GM04503 (cell line): ENCODE measurements around the gene CENPM.

ENCODE experiments used
- DNase-seq: peaks from one replicate; pipeline ENCODE4 v3.0.0-alpha.2; 2012; ENCODE audit warnings: low read depth

The CENPM gene

DNA sequence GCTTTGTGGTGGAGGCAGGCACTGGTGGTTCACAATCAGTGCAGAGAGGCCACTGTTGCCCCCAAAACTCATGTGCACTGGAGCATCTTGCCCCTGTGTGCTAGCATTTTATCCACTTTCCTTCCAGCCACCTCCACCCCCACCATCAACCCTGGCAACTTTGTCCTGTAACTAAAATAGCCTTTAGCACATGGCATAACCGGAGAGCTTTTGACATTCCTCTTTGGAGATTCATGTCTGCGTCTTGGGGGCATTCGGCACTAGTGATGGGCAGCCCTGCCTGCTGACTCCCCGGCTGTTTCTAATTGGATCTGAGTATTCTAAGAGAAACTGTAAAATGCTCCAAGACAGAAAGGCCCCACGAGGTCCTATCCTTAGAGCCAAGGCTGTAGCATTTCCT is 47.8 kb downstream of the CENPM start:
- DNase-seq: no peak

DNA sequence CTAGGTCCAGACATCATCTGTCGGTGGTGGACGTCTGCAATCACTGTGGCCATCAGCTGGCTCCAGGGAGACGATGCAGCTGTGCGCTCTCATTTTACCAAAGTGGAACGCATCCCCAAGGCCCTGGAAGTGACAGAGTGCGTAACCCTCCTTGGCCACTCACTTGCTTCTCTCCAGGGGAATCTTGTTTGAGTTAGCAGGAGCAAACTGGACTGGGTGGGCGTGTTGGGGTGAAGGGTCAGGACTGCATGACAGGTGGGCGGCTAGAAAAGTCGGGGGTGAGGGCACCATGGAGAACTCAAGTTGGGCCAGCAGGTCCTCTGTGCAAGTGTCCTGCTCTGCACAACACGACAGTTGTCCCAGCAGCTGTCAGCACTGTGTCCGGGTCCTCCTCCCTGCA is 48.3 kb downstream of the CENPM start:
- no peak for DNase-seq

DNA sequence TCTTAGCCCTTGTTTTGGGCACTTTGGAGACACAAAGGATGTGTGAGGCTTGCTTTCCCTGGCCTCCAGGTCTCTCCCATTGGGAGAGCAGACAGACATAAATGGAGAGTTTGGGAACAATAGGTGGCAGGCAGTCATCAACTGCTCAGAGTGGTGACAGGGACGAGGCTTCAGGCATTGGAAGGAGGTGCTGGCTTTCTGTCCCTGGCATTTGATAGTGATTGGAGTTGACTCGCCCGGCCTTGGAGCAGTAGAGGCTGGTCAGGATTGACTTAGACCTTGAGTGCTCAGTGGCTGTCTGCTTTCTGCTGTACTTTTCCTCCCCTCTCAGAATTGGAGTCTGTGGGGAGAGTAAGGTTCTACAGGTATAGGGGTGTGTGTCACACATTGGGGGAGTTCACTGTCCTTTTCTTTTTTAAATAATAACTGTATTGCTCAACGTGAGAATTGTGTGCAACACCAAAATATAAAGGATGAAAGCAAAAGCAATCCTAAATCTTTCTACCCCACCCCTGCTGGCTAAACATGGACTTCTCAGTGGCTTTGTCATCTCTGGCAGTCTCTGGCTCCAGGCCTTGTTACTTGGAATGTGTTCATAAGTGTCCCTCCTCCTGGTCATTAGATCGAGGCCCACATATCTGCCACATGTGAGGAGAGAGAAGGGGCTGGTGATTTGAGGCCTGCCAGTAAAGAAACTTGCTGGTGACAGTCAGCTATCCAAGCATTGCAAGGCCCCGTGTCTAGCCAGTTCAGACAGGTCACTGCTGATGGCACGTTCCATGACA is 53.2 kb downstream of the CENPM start:
- no peak for DNase-seq

DNA sequence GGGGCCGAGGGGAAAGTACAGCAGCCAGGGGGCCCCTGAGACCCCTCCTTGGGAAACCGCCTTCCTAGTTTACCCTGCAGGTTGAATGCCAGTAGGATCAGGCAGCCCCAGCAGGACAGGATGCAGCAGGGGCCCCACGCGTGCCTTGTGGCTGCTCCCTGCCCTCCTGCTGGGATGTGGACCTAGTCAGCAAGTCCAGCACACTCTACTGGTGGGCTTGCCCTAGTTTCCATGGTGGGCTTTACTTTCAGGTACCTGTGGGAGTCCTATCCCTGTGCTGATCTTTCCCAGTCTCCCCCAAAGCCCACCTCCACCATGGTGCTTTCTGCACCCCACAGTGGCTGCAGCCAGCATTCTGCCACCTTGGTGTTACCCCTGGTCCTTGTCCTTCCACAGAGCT is 54.2 kb downstream of the CENPM start:
- DNase-seq: no peak

DNA sequence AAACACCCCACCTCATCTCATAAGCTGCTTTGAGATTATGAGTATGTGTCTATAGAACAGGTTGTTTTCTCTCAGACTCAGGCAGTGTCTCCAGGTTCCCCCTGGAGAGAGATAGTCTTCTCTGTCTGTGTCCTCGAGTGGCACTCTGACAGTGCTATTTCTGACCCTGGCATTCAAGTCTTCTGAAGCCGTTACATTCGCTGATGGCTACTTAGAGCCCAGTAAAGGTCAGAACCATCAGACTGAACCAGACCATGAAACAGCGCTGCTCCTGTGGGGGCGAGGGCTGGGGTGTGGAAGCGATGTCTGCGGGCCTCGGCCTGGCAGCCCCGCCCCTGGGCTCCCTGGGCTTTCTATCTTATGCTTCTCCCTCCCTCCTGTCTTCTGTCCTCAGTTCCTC is 55.5 kb downstream of the CENPM start:
- DNase-seq: no peak
